Mucosa of stomach (tissue), 1 donor: Measurements from ENCODE around the gene CDK5RAP3.

Experiments
- H3K27me3 ChIP-seq: one replicate; pipeline ENCODE4 v1.7.0; 2013; ENCODE audit warnings: mild to moderate bottlenecking, low read length; ENCODE audit not compliant: control insufficient read depth, insufficient read depth
- H3K36me3 ChIP-seq: one replicate; pipeline ENCODE4 v1.7.0; 2013; ENCODE audit warnings: low read length; ENCODE audit not compliant: control insufficient read depth, insufficient read depth
- H3K4me1 ChIP-seq: one replicate; pipeline ENCODE4 v1.7.0; 2013; ENCODE audit warnings: mild to moderate bottlenecking, low read length; ENCODE audit not compliant: control insufficient read depth, insufficient read depth
- H3K4me3 ChIP-seq: one replicate; pipeline ENCODE4 v1.7.0; 2013; ENCODE audit warnings: low read length
- H3K9ac ChIP-seq: one replicate; pipeline ENCODE4 v1.7.0; 2013; ENCODE audit warnings: mild to moderate bottlenecking, low read length, moderate library complexity
- H3K9me3 ChIP-seq: one replicate; pipeline ENCODE4 v1.7.0; 2013; ENCODE audit warnings: mild to moderate bottlenecking, low read length, moderate library complexity; ENCODE audit not compliant: control insufficient read depth
- donor health status: Pancreatic carcinoma.

Gene CDK5RAP3

DNA sequence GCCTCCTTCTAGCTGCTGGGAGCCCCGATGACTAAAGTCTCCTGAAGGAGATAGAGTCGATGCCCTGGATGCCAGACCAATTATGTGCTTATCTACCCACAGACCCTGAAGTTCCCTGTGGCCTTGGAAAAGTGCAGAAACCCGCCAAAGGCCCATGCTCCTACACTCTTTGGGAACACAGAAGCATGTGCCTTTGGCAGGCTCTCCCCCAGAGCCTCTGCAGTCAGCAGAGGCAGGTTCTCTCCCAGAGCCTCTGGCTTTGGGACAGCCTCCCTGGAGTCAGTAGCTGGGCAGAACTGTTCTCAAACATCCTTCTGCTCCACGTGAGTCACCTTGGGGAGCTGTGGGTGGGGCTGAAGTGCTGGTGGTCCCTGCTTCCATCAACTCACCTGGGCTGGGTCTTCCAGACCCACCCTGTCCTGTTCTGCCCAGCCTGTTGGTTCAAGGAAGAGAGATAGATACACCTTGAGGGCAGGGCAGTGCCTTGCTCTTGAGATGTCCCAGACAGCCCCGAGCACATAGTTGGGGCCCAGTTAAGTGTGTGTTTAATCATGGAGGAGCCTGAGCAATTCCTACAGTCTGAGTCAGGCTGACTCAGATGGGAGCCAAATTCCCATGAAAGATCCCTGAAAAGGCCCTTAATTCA lies 3.2 kb upstream of the CDK5RAP3 start:
- no peaks in the 10 kb centered on the region for H3K27me3 ChIP-seq
- no peaks in the 10 kb centered on the region for H3K9me3 ChIP-seq
- H3K4me1 ChIP-seq, result peaks cover 60% of the 10 kb centered on the region
- no peaks in the 10 kb centered on the region for H3K36me3 ChIP-seq
- H3K9ac ChIP-seq, result peak overlapping the region; percentile 35
- no peak overlapping the region for H3K4me3 ChIP-seq

- Histone ChIP-seq H3K9me3 (no peaks in the 10 kb centered on the region), H3K9ac (no peak overlapping the region), H3K27me3 (no peaks in the 10 kb centered on the region), H3K4me1 (peaks cover 57% of the 10 kb centered on the region), H3K36me3 (no peaks in the 10 kb centered on the region), H3K4me3 (no peak overlapping the region)
These were observed 2.1 kb upstream of the CDK5RAP3 start for GRCh38 chr17:47968836-47969235.

DNA sequence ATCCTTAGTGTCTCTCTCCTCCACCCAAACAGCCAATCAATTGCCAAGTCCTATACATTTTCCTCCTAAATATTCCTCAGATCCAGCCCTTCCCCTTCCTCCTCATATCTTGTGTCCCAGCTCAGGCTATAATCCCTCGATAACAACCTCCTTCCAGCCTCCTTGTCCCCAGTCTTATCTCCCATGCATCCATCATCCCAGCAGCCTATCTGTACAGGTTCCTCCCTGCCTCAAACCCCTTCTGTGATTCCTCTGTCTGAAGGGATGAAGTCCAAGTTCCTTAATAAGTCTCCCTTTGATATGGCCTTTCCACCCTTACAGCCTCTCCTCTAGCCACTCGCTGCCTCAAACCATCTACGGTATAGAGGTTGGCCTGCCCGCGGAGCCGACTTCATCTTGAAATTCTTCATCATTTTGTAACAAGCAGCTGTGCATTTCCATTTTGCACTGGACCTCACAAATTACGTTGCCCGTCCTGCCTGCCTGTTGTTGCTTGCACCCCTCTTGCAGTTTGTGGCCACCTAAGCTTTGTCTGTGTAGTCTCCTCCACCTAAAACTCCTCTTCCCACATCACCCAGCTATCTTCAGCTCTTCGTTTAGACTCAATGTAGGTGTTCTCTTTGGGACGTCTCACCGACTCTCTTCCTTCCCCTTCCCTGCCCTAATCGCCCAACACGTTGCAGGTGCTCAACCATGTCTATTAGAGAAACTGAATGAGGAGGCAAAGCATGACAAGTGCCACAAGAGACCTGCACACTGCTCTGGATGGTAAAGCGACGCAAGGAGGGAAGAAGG lies 786 bp upstream of the CDK5RAP3 start:
- H3K9me3 ChIP-seq, result no peaks in the 10 kb centered on the region
- H3K4me1 ChIP-seq, result peaks cover 44% of the 10 kb centered on the region
- H3K36me3 ChIP-seq, result peaks cover under 1% of the 10 kb centered on the region
- H3K4me3 ChIP-seq, result no peak overlapping the region
- peak overlapping the region; percentile 2 for H3K9ac ChIP-seq
- no peaks in the 10 kb centered on the region for H3K27me3 ChIP-seq

DNA sequence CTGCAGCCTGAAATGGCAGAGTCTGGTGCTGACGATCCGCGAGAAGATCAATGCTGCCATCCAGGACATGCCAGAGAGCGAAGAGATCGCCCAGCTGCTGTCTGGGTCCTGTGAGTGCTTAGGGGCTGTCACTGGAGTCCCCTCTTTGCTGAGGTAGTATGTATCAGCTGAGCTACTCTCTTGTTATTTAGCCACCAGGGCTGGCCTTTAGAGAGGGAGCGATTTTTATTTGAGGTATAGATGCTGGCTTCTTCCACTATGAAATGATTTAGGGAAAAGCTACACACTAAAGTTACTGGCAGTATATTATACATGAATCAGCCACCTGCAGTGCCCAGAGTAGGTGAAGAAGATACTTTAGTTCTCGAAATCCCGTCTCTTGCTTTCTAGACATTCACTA lies 2.6 kb downstream of the CDK5RAP3 start:
- no peaks in the 10 kb centered on the region for H3K9me3 ChIP-seq
- H3K27me3 ChIP-seq, result no peaks in the 10 kb centered on the region
- H3K9ac ChIP-seq, result no peak overlapping the region
- no peak overlapping the region for H3K4me3 ChIP-seq
- peaks cover 5% of the 10 kb centered on the region for H3K36me3 ChIP-seq
- H3K4me1 ChIP-seq, result peaks cover 20% of the 10 kb centered on the region

- H3K4me1 ChIP-seq, result peaks cover 12% of the 10 kb centered on the region
- H3K9ac ChIP-seq, result no peak overlapping the region
- H3K4me3 ChIP-seq, result no peak overlapping the region
- H3K27me3 ChIP-seq, result no peaks in the 10 kb centered on the region
- no peaks in the 10 kb centered on the region for H3K9me3 ChIP-seq
- H3K36me3 ChIP-seq, result peaks cover 5% of the 10 kb centered on the region
These were observed 4.4 kb downstream of the CDK5RAP3 start for GRCh38 chr17:47975189-47975822.

- H3K4me1 ChIP-seq, result peaks cover 9% of the 10 kb centered on the region
- H3K9me3 ChIP-seq, result no peaks in the 10 kb centered on the region
- H3K27me3 ChIP-seq, result no peaks in the 10 kb centered on the region
- H3K9ac ChIP-seq, result no peak overlapping the region
- H3K36me3 ChIP-seq, result peaks cover 5% of the 10 kb centered on the region
- no peak overlapping the region for H3K4me3 ChIP-seq
These were observed 4.9 kb downstream of the CDK5RAP3 start for GRCh38 chr17:47975823-47976205.

- Histone ChIP-seq H3K4me3 (no peak overlapping the region), H3K27me3 (no peaks in the 10 kb centered on the region), H3K9ac (no peak overlapping the region), H3K9me3 (no peaks in the 10 kb centered on the region), H3K4me1 (peaks cover 17% of the 10 kb centered on the region), H3K36me3 (peaks cover 8% of the 10 kb centered on the region)
These were observed 7.4 kb downstream of the CDK5RAP3 start for GRCh38 chr17:47978324-47978723.

DNA sequence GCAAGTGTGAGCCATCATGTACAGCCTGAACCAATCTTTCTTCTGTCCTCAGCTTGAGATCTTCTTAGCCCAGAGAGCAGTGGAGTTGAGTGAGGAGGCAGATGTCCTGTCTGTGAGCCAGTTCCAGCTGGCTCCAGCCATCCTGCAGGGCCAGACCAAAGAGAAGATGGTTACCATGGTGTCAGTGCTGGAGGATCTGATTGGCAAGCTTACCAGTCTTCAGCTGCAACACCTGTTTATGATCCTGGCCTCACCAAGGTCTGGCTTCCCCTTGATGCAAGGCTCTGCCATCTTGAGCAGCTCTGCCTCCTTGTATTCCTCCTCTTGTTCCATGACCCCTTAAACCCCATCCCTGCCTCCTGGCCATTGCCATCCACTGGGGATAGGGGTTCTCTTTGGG lies 9.6 kb downstream of the CDK5RAP3 start:
- H3K4me3 ChIP-seq, result no peak overlapping the region
- peaks cover 19% of the 10 kb centered on the region for H3K4me1 ChIP-seq
- no peak overlapping the region for H3K9ac ChIP-seq
- no peaks in the 10 kb centered on the region for H3K27me3 ChIP-seq
- no peaks in the 10 kb centered on the region for H3K9me3 ChIP-seq
- peaks cover 4% of the 10 kb centered on the region for H3K36me3 ChIP-seq

GRCh38 chr17:47981462-47981861 lies 10.5 kb downstream of the CDK5RAP3 start:
- no peak overlapping the region for H3K4me3 ChIP-seq
- peaks cover 4% of the 10 kb centered on the region for H3K36me3 ChIP-seq
- peaks cover 19% of the 10 kb centered on the region for H3K4me1 ChIP-seq
- no peak overlapping the region for H3K9ac ChIP-seq
- H3K27me3 ChIP-seq, result no peaks in the 10 kb centered on the region
- no peaks in the 10 kb centered on the region for H3K9me3 ChIP-seq

DNA sequence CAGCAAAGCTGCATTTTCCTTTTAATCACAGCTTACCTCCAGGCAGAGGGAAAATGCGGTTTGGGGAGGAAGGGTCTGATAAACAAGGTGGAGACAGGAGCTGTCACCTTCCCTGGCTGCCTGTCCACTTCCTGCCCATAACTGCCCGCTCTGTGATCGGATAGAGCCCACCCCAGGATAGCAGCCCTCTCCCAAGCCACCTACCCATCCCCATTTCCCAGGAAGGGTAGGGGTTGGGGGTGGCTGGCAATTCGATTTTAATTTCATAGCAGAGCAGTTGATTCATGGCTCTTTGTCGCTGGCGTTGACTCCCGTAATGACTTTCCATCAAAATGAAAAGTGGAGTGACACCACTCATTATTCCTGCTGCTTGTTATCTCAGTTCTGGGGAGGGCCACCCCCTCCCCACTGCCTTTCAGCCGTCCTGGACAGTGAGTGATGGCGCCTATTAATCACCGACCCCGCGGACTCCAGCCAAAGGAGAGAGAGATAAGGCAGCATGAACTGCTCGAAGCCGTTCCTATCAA lies 11.2 kb downstream of the CDK5RAP3 start:
- Histone ChIP-seq H3K36me3 (peaks cover 4% of the 10 kb centered on the region), H3K27me3 (no peaks in the 10 kb centered on the region), H3K9ac (no peak overlapping the region), H3K4me3 (no peak overlapping the region), H3K9me3 (no peaks in the 10 kb centered on the region), H3K4me1 (peaks cover 23% of the 10 kb centered on the region)

DNA sequence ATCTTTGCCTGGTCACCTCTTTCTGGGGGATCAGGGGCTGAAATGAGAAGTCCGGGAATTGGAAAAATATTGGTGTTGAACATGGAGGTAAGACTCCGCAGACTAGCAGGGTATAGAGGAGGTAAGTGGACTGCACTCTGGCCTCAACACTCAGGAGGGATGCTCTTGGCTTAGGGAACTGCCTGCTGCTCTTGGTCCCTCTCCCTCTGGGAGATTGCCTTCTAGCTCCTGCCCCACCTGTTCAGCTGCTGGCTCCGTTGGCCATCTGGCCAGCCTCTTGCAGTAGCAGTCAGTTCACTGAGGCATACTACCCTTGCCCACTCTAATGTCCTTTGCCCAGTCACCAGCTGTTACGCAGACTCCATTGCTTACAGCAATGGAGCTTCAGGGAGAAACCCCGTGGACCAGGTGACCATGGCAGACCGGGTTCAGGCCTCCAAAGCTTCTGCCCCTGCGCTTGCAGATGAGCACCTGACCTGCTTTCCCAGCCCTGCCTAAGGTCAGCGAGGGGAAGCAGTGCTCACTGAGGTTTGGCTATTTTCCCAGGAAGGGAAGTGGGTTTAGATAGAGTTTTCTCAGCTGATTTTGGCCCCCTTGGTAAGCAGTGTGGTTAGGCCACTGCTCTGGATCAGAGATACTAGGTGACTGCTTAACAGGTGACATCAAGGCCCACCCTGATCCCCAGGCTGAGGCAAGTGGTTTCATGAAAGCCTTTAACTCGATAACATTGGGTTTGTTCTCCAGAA lies 11.9 kb downstream of the CDK5RAP3 start:
- H3K9ac ChIP-seq, result no peak overlapping the region
- H3K9me3 ChIP-seq, result no peaks in the 10 kb centered on the region
- H3K36me3 ChIP-seq, result peaks cover 4% of the 10 kb centered on the region
- H3K4me3 ChIP-seq, result no peak overlapping the region
- peaks cover 29% of the 10 kb centered on the region for H3K4me1 ChIP-seq
- H3K27me3 ChIP-seq, result no peaks in the 10 kb centered on the region
